Measurements from ENCODE around the gene LNX1. TPM values are rescaled to one million over a fixed set of nuclear protein-coding genes. Genes with fewer than 3 reads are reported as not detected.
A peak's percentile ranks its signal among the peaks of the same experiment; 100 is the strongest.

LNX1 gene
- total RNA-seq, 1 experiment from 2014 or later, result 1.7 TPM

- no peak overlapping the region for H3K14ac ChIP-seq (ENCODE audit: insufficient read depth, low read length)
- no peak for TF ChIP-seq CTCF (conservative IDR thresholded peaks at IDR 0.05)
Measured at GRCh38 chr4:53529025-53529424, 62.3 kb downstream of the LNX1 start.

More at GRCh38 chr4:53529025-53529424, 62.3 kb downstream of the LNX1 start:
- Mint-ChIP-seq H3K9me3 (no peaks in the 10 kb centered on the region; a peak in 1 of 5 replicates), H3K4me3 (no peak overlapping the region), H3K36me3 (ENCODE audit: insufficient read depth in 1 of 3, low read depth in 3 of 3) (no peaks in the 10 kb centered on the region), H3K27ac (peak overlapping the region in 1 of 3 experiments; percentile 51; a peak in 1 of 7 replicates), H3K27me3 (ENCODE audit: low read depth) (no peaks in the 10 kb centered on the region), H3K4me1 (peaks cover 36 to 39% of the 10 kb centered on the region in 2 experiments)
- H2BK20ac ChIP-seq (ENCODE audit: low read depth, low read length, poor library complexity, severe bottlenecking), result no peak overlapping the region
- H3T11ph ChIP-seq (ENCODE audit: low read length), result no peak overlapping the region
- H3K79me1 ChIP-seq (ENCODE audit: insufficient read depth, low read depth, low read length, poor library complexity, severe bottlenecking), result no peaks in the 10 kb centered on the region
- no peaks in the 10 kb centered on the region for H3K79me2 ChIP-seq (ENCODE audit: insufficient read depth, low read length)
- H3K9ac ChIP-seq (ENCODE audit: extremely low read depth, insufficient read length, low read length), result no peak overlapping the region
- no peak overlapping the region for H3K4ac ChIP-seq (ENCODE audit: low read depth, low read length)
- no CpG with 5 or more reads among the region's 3 CpGs for WGBS (ENCODE audit: extremely low coverage, insufficient read length, low lambda C conversion rate)
- H4K91ac ChIP-seq (ENCODE audit: insufficient read length, low read depth, low read length), result no peak overlapping the region
- H2BK120ac ChIP-seq (ENCODE audit: low read depth, low read length, poor library complexity, severe bottlenecking), result no peak overlapping the region
- no peak overlapping the region for H3K56ac ChIP-seq (ENCODE audit: insufficient read length, low read depth, low read length)
- no peak overlapping the region for H4K8ac ChIP-seq (replicated peaks; ENCODE audit: insufficient read length, low read depth, low read length)
- H3K4me1 ChIP-seq (ENCODE audit: insufficient read depth, low read length), result peaks cover 4% of the 10 kb centered on the region; the same call in 1 of the 2 replicates
- H3K27me3 ChIP-seq (ENCODE audit: insufficient read depth, low read length), result no peaks in the 10 kb centered on the region
- no peak overlapping the region for H3K4me2 ChIP-seq (ENCODE audit: insufficient read depth, insufficient read length, low read length)
- no peak overlapping the region for H3K18ac ChIP-seq (ENCODE audit: insufficient read length, low read depth, low read length)
- H4K20me1 ChIP-seq (ENCODE audit: control insufficient read depth, insufficient read depth, insufficient read length), result no peaks in the 10 kb centered on the region
- no peak overlapping the region for H2BK5ac ChIP-seq (ENCODE audit: insufficient read length, low read length)
- no peak overlapping the region for H2BK12ac ChIP-seq (ENCODE audit: insufficient read length, low read depth, low read length)
- H2AK5ac ChIP-seq (ENCODE audit: insufficient read length, low read length), result no peak overlapping the region
- H3K23me2 ChIP-seq (ENCODE audit: insufficient read length, low read depth, low read length, poor library complexity, severe bottlenecking), result no peaks in the 10 kb centered on the region
- H2AFZ ChIP-seq (ENCODE audit: low read length), result no peak overlapping the region
- H3K27ac ChIP-seq (ENCODE audit: insufficient read length, low read depth, low read length), result no peak overlapping the region
- H4K5ac ChIP-seq (ENCODE audit: insufficient read length, low read depth, low read length), result no peak overlapping the region
- no peak overlapping the region for H3K23ac ChIP-seq (ENCODE audit: insufficient read length, low read depth, low read length)
- DNase-seq, result no peak
- H3K9me3 ChIP-seq (ENCODE audit: control insufficient read depth, low read depth, low read length), result no peaks in the 10 kb centered on the region
- H2BK15ac ChIP-seq (ENCODE audit: low read depth, low read length), result no peak overlapping the region
